Subcutaneous abdominal adipose tissue (tissue), 5 donors: Measurements from ENCODE around the gene C21orf91.

Experiments
- H3K27ac ChIP-seq: one replicate; pipeline ENCODE4 v1.7.0; 2013; ENCODE audit warnings: low read depth, mild to moderate bottlenecking, inconsistent platforms, low read length, moderate library complexity
- H3K27me3 ChIP-seq, 5 donors: one replicate each; pipeline ENCODE4 v1.7.0; 2013; ENCODE audit warnings: low read length in 5 of 5, inconsistent platforms in 1 of 5; ENCODE audit not compliant: control insufficient read depth in 5 of 5, insufficient read depth in 4 of 5
- H3K36me3 ChIP-seq, 5 donors: one replicate each; pipeline ENCODE4 v1.7.0; 2013; ENCODE audit warnings: low read length in 5 of 5; ENCODE audit not compliant: control insufficient read depth in 5 of 5, insufficient read depth in 5 of 5
- H3K4me1 ChIP-seq, 5 donors: one replicate each; pipeline ENCODE4 v1.7.0; 2013; ENCODE audit warnings: low read length in 5 of 5, mild to moderate bottlenecking in 3 of 5, moderate library complexity in 1 of 5; ENCODE audit not compliant: control insufficient read depth in 5 of 5, insufficient read depth in 5 of 5
- H3K4me3 ChIP-seq, 5 donors: one replicate each; pipeline ENCODE4 v1.7.0; 2013; ENCODE audit warnings: low read length in 5 of 5, low read depth in 1 of 5
- H3K9ac ChIP-seq, 5 donors: one replicate each; pipeline ENCODE4 v1.7.0; 2013; ENCODE audit warnings: low read length in 5 of 5, mild to moderate bottlenecking in 4 of 5, moderate library complexity in 3 of 5
- H3K9me3 ChIP-seq, 5 donors: one replicate each; pipeline ENCODE4 v1.7.0; 2013; ENCODE audit warnings: low read length in 5 of 5; ENCODE audit not compliant: control insufficient read depth in 5 of 5
- donor health status: healthy.
- donor health status: healthy.
- donor health status: healthy.
- donor health status: healthy.
- donor health status: healthy.

C21orf91 gene

DNA sequence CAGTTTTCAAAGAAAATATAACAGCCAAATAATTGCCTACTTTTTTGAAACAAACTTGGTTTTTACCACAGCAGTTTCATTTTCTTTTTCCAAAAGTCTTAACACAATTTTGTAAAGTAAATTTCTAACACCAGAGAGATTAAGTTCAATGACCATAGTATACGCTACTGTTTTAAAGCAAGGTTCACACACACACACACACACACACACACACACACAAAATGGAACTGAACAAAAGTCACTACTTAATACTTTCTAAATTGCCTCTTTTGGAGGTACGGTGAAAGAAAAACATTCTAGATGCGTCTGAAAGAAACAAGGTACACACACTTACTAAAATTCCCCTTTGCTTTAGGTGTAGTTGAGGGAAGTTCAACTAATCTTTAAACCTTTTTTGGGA lies 30.1 kb downstream of the C21orf91 start:
- H3K4me1 ChIP-seq = peaks cover 0 to 6% (median 1%) of the 10 kb centered on the region in 5 donors
- H3K36me3 ChIP-seq = peaks cover 9 to 20% (median 13%) of the 10 kb centered on the region in 5 donors
- H3K4me3 ChIP-seq = no peak overlapping the region

DNA sequence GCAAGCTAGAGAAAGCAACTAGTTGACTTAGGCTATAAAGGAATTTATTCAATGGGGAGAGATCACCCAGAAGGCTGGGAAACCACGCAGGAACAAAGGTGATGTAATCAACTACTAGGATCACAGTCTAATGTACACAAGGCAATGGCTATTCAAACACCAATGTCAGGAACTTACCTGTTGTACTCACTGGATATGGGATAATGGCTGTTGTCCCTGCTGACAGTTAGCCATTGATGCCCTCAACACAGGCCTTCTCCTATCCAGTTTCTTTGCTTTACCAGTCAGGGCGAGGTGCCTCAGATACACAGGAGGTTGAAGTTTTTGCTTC lies 32.3 kb downstream of the C21orf91 start:
- peaks cover 9 to 22% (median 10%) of the 10 kb centered on the region in 5 donors for H3K36me3 ChIP-seq
- H3K27ac ChIP-seq = no peak overlapping the region
- no peak overlapping the region for H3K4me3 ChIP-seq
- H3K9ac ChIP-seq = no peak overlapping the region
- H3K4me1 ChIP-seq = no peaks in the 10 kb centered on the region
- no peaks in the 10 kb centered on the region for H3K9me3 ChIP-seq
- no peaks in the 10 kb centered on the region for H3K27me3 ChIP-seq

More for the DNA sequence above, 30.1 kb downstream of the C21orf91 start:
- Histone ChIP-seq H3K27me3 (no peaks in the 10 kb centered on the region), H3K27ac (no peak overlapping the region), H3K9ac (no peak overlapping the region), H3K9me3 (no peaks in the 10 kb centered on the region)

DNA sequence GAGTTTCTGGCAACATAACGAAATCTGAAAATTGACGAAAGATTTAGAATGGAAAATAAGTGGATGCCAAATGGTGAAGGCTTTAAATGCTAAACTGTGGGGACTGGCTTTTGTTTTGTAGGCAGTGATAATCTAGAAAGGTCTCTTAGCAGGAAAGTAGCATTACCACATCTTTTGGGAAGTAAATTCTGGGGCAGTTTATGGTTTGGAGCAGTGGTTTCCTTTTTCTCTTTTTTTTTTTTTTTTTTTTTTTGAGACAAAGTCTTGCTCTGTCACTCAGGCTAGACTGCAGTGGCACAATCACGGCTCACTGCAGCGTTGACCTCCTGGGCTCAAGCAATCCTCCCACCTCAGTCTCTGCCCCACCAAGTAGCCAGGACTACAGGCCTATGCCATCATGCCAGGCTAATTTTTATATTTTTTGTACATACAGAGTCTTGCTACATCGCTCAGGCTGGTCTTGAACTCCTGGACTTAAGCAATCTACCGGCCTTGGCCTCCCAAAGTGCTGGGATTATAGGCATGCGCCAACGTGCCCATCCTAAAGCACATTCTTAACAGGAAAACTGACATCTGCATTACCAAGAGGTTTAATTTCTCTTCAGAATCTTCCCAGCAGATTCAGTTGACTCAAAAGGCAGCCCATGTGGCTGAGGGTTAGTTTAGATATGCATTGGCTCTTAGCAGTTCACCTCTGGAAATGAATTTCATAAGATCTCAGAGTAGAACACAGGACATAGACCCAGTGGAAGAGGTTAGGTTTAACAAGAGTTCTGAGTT lies 32.9 kb downstream of the C21orf91 start:
- Histone ChIP-seq H3K27me3 (no peaks in the 10 kb centered on the region), H3K27ac (no peak overlapping the region), H3K9ac (no peak overlapping the region)

DNA sequence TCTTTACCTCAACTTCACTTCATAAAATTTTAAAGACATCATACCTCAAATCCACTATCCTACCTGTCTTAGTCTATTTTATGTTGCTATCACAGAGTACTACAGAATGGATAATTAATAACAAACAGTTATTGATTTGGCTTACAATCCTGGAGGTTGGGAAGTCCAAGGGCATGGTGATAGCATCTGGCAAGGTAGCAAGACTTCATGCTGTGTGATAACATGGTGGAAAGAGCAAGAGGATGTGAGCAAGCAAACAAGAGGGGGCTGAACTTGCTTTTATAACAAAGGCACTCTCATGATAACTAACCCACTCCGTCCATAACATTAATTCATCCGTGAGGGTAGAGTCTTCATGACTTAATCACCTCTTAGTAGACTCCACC lies 33.8 kb downstream of the C21orf91 start:
- Histone ChIP-seq H3K4me3 (no peak overlapping the region), H3K9ac (no peak overlapping the region), H3K27me3 (no peaks in the 10 kb centered on the region), H3K36me3 (peaks cover 9 to 22% (median 9%) of the 10 kb centered on the region in 5 donors), H3K4me1 (peaks cover 0 to 5% (median 0%) of the 10 kb centered on the region in 5 donors), H3K27ac (no peak overlapping the region), H3K9me3 (no peaks in the 10 kb centered on the region)

More for the DNA sequence above, 32.9 kb downstream of the C21orf91 start:
- H3K36me3 ChIP-seq = peaks cover 9 to 22% (median 10%) of the 10 kb centered on the region in 5 donors
- H3K9me3 ChIP-seq = no peaks in the 10 kb centered on the region
- no peaks in the 10 kb centered on the region for H3K4me1 ChIP-seq
- H3K4me3 ChIP-seq = no peak overlapping the region

DNA sequence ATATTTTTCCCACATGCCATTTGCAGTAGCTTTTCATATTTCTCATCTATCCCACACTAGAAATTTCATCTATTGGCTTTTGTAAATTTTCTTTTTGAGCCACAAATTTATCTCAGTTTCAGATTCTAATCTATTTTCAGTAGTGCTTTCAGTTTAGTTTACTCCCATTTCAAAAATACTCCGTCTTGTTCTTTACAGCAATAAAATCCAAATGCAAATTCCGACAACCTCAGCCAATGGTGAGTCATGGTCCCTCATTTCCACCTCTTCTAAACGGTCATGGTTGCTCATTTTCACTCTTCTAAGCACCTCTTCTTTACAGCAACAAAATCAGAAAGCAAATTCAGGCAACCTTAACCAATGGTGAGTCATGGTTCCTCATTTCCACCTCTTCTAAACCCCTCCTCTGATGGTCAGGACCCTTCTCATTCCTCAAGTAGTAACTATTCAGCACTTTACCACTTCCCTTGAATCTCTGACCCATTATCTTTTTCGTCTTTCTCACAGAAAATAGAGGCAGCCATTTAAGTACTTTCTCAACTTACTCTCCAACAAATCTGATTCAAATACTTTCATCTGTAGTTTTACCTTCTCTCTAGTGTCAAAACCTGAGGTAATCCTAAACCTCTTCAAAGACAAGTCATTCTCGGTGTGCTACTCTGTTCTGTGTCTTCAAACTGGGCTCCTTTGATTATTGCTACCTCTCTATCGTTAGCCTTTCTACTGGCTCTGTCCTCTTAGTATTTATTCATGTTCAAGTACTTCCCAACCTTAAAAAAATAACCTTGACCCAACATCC lies 34.4 kb downstream of the C21orf91 start:
- H3K4me3 ChIP-seq = no peak overlapping the region
- no peak overlapping the region for H3K9ac ChIP-seq
- no peaks in the 10 kb centered on the region for H3K9me3 ChIP-seq
- peaks cover 0 to 11% (median 0%) of the 10 kb centered on the region in 5 donors for H3K4me1 ChIP-seq
- no peaks in the 10 kb centered on the region for H3K27me3 ChIP-seq
- no peak overlapping the region for H3K27ac ChIP-seq
- peaks cover 9 to 22% (median 9%) of the 10 kb centered on the region in 5 donors for H3K36me3 ChIP-seq

DNA sequence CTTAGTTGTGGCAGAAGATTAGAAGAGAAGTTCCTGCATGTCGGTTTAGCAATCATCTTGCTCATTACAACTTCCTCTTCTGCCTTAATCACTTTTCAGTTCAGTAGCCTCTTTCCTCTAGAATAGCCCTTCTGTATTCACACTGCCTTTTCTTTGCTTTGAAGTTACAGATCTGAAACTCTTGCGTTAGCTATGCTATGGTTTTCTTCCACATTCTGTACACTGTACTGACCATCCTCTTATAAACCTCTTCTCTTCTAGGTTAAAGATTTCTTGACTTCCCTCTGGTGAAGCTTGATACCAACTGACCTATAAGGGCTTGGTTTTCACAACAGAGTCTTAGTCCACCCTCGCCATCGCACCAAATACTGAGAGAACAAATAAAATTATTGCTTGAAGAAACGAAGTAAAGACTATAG lies 35.0 kb downstream of the C21orf91 start:
- Histone ChIP-seq H3K36me3 (peaks cover 9 to 22% (median 9%) of the 10 kb centered on the region in 5 donors), H3K27me3 (no peaks in the 10 kb centered on the region), H3K4me1 (peaks cover 0 to 11% (median 0%) of the 10 kb centered on the region in 5 donors), H3K9me3 (no peaks in the 10 kb centered on the region), H3K9ac (no peak overlapping the region), H3K27ac (no peak overlapping the region), H3K4me3 (no peak overlapping the region)

DNA sequence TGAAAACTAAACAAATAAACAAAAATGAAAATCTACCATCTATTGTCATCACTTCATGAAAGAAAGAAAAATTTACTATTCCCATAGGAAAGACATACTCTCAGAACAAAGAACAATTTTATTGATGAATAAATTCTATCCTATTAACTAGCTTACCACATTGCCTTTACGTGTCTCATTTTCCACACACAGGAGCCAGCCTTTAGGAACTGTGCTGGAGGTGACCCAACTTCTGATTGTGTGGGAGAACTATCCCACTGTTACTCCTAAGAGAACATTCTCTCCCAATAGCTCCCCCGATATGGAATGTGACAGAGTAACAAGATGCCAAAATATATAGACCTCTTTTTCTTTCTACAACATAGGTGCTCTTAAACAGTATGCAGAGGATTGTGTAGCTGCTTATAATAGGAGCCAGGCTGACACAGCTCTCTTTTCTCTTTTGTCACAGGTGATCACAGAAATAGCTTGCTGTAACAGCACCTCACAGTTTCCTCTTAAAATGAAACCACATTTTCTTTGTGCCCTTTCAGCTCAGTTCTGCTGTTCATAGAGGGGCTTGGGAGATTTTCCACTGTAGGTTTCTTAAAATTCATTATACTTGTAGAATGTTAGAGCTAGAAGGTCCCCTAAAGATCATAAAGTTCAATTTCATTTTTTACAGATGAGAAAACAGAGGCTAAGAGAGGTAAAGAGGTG lies 35.5 kb downstream of the C21orf91 start:
- H3K4me1 ChIP-seq = peaks cover 0 to 11% (median 0%) of the 10 kb centered on the region in 5 donors
- H3K27me3 ChIP-seq = no peaks in the 10 kb centered on the region
- peaks cover 9 to 22% (median 9%) of the 10 kb centered on the region in 5 donors for H3K36me3 ChIP-seq
- H3K4me3 ChIP-seq = no peak overlapping the region
- H3K9me3 ChIP-seq = no peaks in the 10 kb centered on the region
- no peak overlapping the region for H3K27ac ChIP-seq
- no peak overlapping the region for H3K9ac ChIP-seq

DNA sequence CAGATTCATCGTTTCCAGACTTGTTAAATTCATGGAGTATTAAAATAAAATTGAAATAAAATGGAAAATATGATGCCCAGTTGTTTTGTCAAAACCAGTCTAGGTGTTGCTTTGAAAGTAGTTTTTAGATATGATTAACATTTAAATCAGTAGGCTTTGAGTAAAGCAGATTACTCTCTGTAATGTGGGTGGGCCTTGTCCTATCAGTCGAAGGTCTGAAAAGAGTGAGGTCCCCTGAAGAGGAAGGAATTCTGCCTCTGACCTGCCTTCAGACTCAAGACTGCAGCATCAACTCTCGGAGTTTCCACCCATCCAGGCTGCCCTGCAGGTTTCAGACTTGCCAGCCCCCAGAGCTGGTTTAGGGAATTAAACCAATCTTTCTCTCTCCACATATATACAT lies 36.2 kb downstream of the C21orf91 start:
- H3K4me1 ChIP-seq = peaks cover 0 to 11% (median 0%) of the 10 kb centered on the region in 5 donors
- H3K27ac ChIP-seq = no peak overlapping the region
- no peaks in the 10 kb centered on the region for H3K27me3 ChIP-seq
- no peak overlapping the region for H3K4me3 ChIP-seq
- no peak overlapping the region for H3K9ac ChIP-seq
- H3K9me3 ChIP-seq = no peaks in the 10 kb centered on the region
- peaks cover 9 to 22% (median 9%) of the 10 kb centered on the region in 5 donors for H3K36me3 ChIP-seq

DNA sequence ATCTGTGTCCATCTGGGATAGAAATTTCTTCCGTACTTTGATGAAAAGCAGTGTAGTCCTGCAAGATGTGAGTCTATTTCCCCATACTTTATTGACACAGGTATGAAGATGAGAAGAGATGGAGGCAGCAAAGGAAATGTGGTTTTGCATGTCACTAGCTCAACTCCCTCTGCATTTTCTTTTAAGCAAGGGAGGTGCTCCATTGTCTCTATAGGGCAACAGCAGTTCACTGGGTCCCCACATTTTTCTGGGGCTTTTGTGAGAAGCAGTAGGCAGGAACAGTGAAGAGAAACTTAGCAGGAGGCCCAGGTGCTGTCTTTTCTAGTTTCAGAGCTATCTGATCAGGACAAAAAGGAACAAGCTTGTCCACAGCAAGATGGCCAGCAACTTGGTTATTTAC lies 37.1 kb downstream of the C21orf91 start:
- Histone ChIP-seq H3K9me3 (no peaks in the 10 kb centered on the region), H3K4me1 (peaks cover 0 to 11% (median 0%) of the 10 kb centered on the region in 5 donors), H3K27me3 (no peaks in the 10 kb centered on the region), H3K4me3 (no peak overlapping the region), H3K27ac (no peak overlapping the region), H3K9ac (no peak overlapping the region), H3K36me3 (peaks cover 9 to 16% (median 9%) of the 10 kb centered on the region in 5 donors)
